SJSA1 (cell line): Measurements from ENCODE around the gene TANGO2. TPM values are rescaled to one million over a fixed set of nuclear protein-coding genes. Genes with fewer than 3 reads are reported as not detected.
A peak's percentile ranks its signal among the peaks of the same experiment; 100 is the strongest.

Experiments used
- DNase-seq, 2 experiments: peaks; one replicate each; pipeline ENCODE4 v3.0.0-alpha.2; 2015 to 2020; ENCODE audit warnings: low spot score in 2 of 2, low read depth in 1 of 2
- H3K27ac ChIP-seq: fragments of 250-450 bp; sonication (Bioruptor Pico); 2 replicates; pipeline ENCODE4 v1.5.1; 2020; ENCODE audit warnings: mild to moderate bottlenecking, moderate library complexity
- H3K27me3 ChIP-seq: fragments of 250-450 bp; sonication (Bioruptor Pico); replicated peaks from 2 replicates; pipeline ENCODE4 v1.5.1; 2020; ENCODE audit warnings: mild to moderate bottlenecking, moderate library complexity
- H3K36me3 ChIP-seq: fragments of 250-450 bp; sonication (Bioruptor Pico); 2 replicates; pipeline ENCODE4 v1.5.1; 2020; ENCODE audit warnings: mild to moderate bottlenecking
- H3K4me1 ChIP-seq: fragments of 250-450 bp; sonication (Bioruptor Pico); replicated peaks from 2 replicates; pipeline ENCODE4 v1.6.1; 2021; ENCODE audit warnings: mild to moderate bottlenecking
- H3K4me3 ChIP-seq: fragments of 250-450 bp; sonication (Bioruptor Pico); 2 replicates; pipeline ENCODE4 v1.5.1; 2020; ENCODE audit warnings: mild to moderate bottlenecking
- H3K9me3 ChIP-seq: fragments of 250-450 bp; sonication (Bioruptor Pico); replicated peaks from 2 replicates; pipeline ENCODE4 v1.5.1; 2020; ENCODE audit warnings: mild to moderate bottlenecking
- total RNA-seq: library from RNA; depleted of rRNA; stranded (reverse); fragments of >200 nt; shearing (Covaris generic); gene quantifications from 2 replicates; pipeline ENCODE4 v1.2.3, GENCODE V29; 2014

The TANGO2 gene
- total RNA-seq, 1 experiment from 2014 or later: 36.9 TPM

GRCh38 chr22:20009018-20009491 is 11.9 kb upstream of the TANGO2 start:
- Histone ChIP-seq H3K27me3 (no peaks in the 10 kb centered on the region; the same call in 1 of the 2 replicates), H3K4me1 (no peaks in the 10 kb centered on the region), H3K36me3 (no peaks in the 10 kb centered on the region), H3K4me3 (no peak overlapping the region), H3K9me3 (no peaks in the 10 kb centered on the region), H3K27ac (no peak overlapping the region)
- no peak for DNase-seq

GRCh38 chr22:20009582-20010306 is 11.2 kb upstream of the TANGO2 start:
- Histone ChIP-seq H3K36me3 (no peaks in the 10 kb centered on the region), H3K27me3 (no peaks in the 10 kb centered on the region; the same call in 1 of the 2 replicates), H3K27ac (no peak overlapping the region)

GRCh38 chr22:20010307-20011122 is 10.4 kb upstream of the TANGO2 start:
- Histone ChIP-seq H3K4me3 (no peak overlapping the region), H3K27ac (no peak overlapping the region), H3K36me3 (no peaks in the 10 kb centered on the region), H3K4me1 (no peaks in the 10 kb centered on the region), H3K9me3 (no peaks in the 10 kb centered on the region), H3K27me3 (peaks cover 5% of the 10 kb centered on the region)
- DNase-seq: no peak

More at GRCh38 chr22:20009582-20010306, 11.2 kb upstream of the TANGO2 start:
- Histone ChIP-seq H3K9me3 (no peaks in the 10 kb centered on the region), H3K4me3 (no peak overlapping the region), H3K4me1 (no peaks in the 10 kb centered on the region)
- no peak for DNase-seq

DNA sequence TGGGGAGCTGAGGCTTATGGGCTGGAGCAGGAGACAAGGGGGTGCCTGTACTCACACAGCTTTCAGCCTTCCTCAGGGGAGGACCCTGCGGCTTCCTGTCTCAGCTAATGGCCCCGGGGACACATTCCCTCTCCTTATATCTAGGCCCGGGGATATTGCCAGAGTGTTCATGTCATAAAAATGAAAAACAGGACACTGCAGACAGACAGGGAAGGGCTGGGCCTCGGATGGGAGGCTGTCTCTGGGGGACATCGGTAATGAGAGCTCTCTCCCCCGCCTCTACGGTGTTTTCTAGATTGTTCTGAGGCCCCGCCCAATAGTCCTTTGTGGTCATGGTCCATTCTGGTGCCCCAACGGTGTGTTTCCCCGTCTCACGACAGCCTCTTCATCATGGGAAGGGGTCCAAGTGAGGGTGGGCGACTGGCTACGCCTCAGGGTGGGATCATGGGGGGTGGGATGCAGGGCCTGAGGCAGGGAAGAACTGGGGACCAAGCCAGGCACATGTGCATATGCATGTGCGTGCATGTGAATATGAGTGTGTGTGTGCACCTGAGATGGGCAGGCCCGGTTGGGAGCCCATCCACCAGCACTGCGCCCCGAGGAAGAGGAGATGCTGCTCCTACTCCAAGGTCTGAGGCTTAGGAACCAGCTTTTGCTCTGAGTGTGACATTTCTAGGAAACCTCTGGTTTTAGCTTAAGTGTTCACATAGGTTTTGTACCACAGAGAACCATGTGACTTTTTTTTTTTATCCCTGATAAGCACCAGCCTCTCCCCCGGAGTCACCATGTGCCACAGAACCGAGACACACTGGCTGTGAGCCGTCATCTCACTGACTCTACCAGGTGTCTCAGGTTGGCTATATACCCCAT is 9.6 kb upstream of the TANGO2 start:
- no peak overlapping the region for H3K27ac ChIP-seq
- no peak overlapping the region for H3K4me3 ChIP-seq
- peaks cover 6% of the 10 kb centered on the region for H3K4me1 ChIP-seq
- H3K27me3 ChIP-seq: peaks cover 13% of the 10 kb centered on the region
- no peaks in the 10 kb centered on the region for H3K9me3 ChIP-seq
- DNase-seq: no peak
- H3K36me3 ChIP-seq: no peaks in the 10 kb centered on the region

GRCh38 chr22:20011993-20012740 is 8.7 kb upstream of the TANGO2 start:
- DNase-seq: no peak
- Histone ChIP-seq H3K36me3 (no peaks in the 10 kb centered on the region), H3K4me1 (peaks cover 14% of the 10 kb centered on the region), H3K4me3 (no peak overlapping the region), H3K27me3 (peaks cover 16% of the 10 kb centered on the region), H3K27ac (no peak overlapping the region), H3K9me3 (no peaks in the 10 kb centered on the region)

DNA sequence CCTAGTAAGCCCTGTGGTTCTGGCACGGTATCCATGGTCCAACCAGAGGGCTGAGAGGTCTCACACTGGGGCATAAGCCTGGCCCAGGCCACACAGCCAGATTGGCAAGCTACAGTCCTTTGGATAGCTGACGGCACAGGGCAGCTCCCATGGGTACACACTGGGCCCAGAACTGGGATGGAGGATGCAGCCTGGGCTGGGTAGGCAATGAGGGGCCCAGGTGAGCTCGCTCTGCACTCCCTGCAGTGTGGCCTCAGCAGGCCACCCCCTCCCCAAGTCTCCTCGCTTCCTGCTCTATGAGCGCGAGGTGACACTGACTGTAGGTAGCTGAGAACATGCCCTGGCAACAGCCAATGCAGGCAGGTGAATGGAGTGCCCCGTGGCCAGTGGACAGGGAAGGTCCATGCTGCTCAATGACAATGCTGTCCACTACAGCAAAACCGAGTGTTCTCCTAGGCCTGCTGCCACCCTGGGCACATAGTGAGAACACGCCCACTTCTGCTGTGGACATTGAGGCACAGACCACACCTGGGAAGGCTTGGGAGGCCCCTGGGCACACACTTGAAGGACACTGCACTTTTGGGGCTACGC is 8.1 kb upstream of the TANGO2 start:
- Histone ChIP-seq H3K36me3 (no peaks in the 10 kb centered on the region), H3K27ac (no peak overlapping the region), H3K4me1 (peaks cover 15% of the 10 kb centered on the region), H3K9me3 (no peaks in the 10 kb centered on the region), H3K4me3 (no peak overlapping the region), H3K27me3 (peaks cover 22% of the 10 kb centered on the region)
- DNase-seq: no peak

DNA sequence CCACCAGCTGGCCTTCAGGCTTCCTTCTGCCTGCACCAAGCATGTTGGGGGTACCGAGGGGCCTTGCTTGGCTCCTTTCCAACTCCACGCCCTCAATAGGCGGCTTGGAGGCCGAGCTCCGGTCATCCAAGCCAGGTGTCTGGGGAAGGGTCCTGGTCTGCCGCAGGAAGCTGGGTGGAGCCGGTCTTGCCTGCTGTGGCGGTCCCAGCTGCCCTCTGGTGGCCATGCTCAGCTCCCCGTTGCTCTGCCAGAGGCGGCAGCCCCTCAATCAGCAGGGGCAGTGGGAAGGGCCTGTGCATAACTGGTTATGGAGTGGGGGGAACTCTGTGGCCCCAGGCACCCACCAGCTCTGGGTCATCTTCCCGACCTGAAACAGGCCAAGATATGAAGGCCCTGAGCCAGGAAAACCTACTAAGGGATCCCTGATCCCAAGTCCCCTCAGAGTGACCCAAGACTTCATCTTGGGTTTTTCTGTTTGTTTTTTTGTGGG is 7.5 kb upstream of the TANGO2 start:
- DNase-seq: peak; percentile 54 to 73
- Histone ChIP-seq H3K36me3 (no peaks in the 10 kb centered on the region), H3K27ac (no peak overlapping the region)

GRCh38 chr22:20014526-20015186 is 6.3 kb upstream of the TANGO2 start:
- no peaks in the 10 kb centered on the region for H3K9me3 ChIP-seq
- no peak overlapping the region for H3K27ac ChIP-seq
- H3K36me3 ChIP-seq: no peaks in the 10 kb centered on the region
- no peak overlapping the region for H3K4me3 ChIP-seq
- no peak for DNase-seq
- H3K4me1 ChIP-seq: peaks cover 15% of the 10 kb centered on the region
- H3K27me3 ChIP-seq: peaks cover 23% of the 10 kb centered on the region

More for the DNA sequence above, 7.5 kb upstream of the TANGO2 start:
- Histone ChIP-seq H3K9me3 (no peaks in the 10 kb centered on the region), H3K27me3 (peaks cover 23% of the 10 kb centered on the region), H3K4me1 (peaks cover 15% of the 10 kb centered on the region), H3K4me3 (no peak overlapping the region)

- no peak for DNase-seq
- H3K27me3 ChIP-seq: peaks cover 23% of the 10 kb centered on the region
- peaks cover 16% of the 10 kb centered on the region for H3K4me1 ChIP-seq
- H3K9me3 ChIP-seq: no peaks in the 10 kb centered on the region
- no peak overlapping the region for H3K27ac ChIP-seq
- no peaks in the 10 kb centered on the region for H3K36me3 ChIP-seq
- no peak overlapping the region for H3K4me3 ChIP-seq
Observed at GRCh38 chr22:20015187-20015625, 5.7 kb upstream of the TANGO2 start.

GRCh38 chr22:20015971-20016733 is 4.8 kb upstream of the TANGO2 start:
- H3K27me3 ChIP-seq: peaks cover 23% of the 10 kb centered on the region
- peak in 1 of 2 experiments; percentile 20 for DNase-seq
- H3K9me3 ChIP-seq: no peaks in the 10 kb centered on the region; the same call in 1 of the 2 replicates
- peaks cover 3% of the 10 kb centered on the region for H3K36me3 ChIP-seq
- H3K27ac ChIP-seq: no peak overlapping the region
- H3K4me3 ChIP-seq: peak overlapping the region; percentile 59
- peaks cover 22% of the 10 kb centered on the region for H3K4me1 ChIP-seq

DNA sequence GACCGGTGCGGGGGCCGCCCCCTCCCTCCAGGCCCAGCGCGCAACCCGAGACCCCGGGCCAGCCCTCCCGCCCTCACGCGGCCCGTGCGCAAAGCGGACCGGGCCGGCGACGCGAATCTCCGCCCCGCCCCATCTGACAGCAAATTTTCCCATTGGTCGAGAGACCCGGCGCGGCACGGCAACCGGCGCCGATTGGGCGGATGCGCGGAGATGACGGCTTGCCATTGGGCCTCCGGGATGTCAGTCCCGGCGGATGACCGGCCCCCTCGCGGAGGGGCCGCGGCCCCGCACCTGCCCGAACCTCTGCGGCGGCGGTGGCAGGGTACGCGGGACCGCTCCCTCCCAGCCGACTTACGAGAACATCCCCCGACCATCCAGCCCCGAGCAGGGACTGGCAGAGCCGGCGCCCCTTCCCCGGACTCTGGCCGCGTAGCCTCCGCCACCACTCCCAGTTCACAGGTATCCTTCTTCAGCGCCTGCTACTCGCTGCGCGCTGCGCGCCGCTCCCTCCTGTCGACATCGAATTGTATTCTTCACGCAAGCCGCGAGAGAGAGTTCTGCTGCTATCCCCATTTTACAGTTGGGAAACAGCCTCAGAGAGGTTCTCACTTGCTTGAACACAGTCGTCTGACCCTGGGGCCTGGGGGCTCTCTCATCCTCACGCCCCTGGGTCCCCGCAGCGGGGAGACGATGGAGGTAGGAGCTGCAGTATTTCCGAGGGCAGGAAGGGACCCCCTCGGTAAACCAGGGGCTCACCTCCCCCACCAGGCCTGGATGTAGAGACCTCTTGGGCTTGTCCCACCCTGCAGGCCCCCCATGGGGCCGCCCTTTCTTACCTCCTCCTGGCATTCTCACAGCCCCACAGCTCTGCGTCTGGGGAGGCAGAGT is 3.9 kb upstream of the TANGO2 start, which contains the start of gene ARVCF:
TSS of gene ARVCF (minus strand) at position 90 of the 888 bp plus-strand sequence. CDS start 26,029 bp downstream, outside the sequence.
- Histone ChIP-seq H3K27ac (no peak within 1 kb of the TSS), H3K4me1 (peaks cover 27% of the 10 kb centered on the region), H3K27me3 (peaks cover 23% of the 10 kb centered on the region), H3K9me3 (no peaks in the 10 kb centered on the region; the same call in 1 of the 2 replicates), H3K36me3 (peaks cover 4% of the 10 kb centered on the region), H3K4me3 (peak within 1 kb of the TSS; percentile 59)
- DNase-seq: peak; percentile 82 to 87
